Activated B cell treated with CpG ODN at 0.5 μM for 24 hours (primary cell): ENCODE data around the gene SERINC5. TPM values are rescaled to one million over a fixed set of nuclear protein-coding genes. Genes with fewer than 3 reads are reported as not detected.

Experiments used
- ATAC-seq: fragments of 200-7000 bp; cut with Tn5 transposase; one replicate; pipeline ENCODE4 v1.10.0; 2021; ENCODE audit warnings: low read depth, mild to moderate bottlenecking, moderate library complexity
- CTCF ChIA-PET: fragments of 350-600 bp; sonication (Branson Sonifier 250); formaldehyde crosslinking; loops from one replicate; lab custom pipeline; 2021; ENCODE audit warnings: antibody characterized with exemption; lab: Charles Lee
- POLR2A ChIA-PET: fragments of 350-600 bp; sonication (Branson Sonifier 250); formaldehyde crosslinking; loops from one replicate; lab custom pipeline; 2021; ENCODE audit warnings: antibody characterized with exemption; lab: Charles Lee
- DNase-seq: peaks from one replicate; pipeline ENCODE4 v3.0.0; 2022
- H3K27ac Mint-ChIP-seq: one replicate; pipeline ENCODE4 v1.8.0; 2020; ENCODE audit warnings: mixed read lengths
- H3K27me3 Mint-ChIP-seq: one replicate; pipeline ENCODE4 v1.8.0; 2021; ENCODE audit warnings: mixed read lengths
- H3K36me3 Mint-ChIP-seq: one replicate; pipeline ENCODE4 v1.8.0; 2021; ENCODE audit warnings: low read depth, mixed read lengths
- H3K4me1 Mint-ChIP-seq: one replicate; pipeline ENCODE4 v1.8.0; 2021; ENCODE audit warnings: mixed read lengths
- H3K4me3 Mint-ChIP-seq: one replicate; pipeline ENCODE4 v1.8.0; 2020; ENCODE audit warnings: mild to moderate bottlenecking, mixed read lengths
- H3K9me3 Mint-ChIP-seq: one replicate; pipeline ENCODE4 v1.8.0; 2020; ENCODE audit warnings: mixed read lengths
- CTCF ChIP-seq: fragments of 200-600 bp; IDR thresholded peaks from one replicate; pipeline ENCODE4 v1.8.0; 2022; ENCODE audit warnings: antibody characterized with exemption, mild to moderate bottlenecking
- intact Hi-C: fragments of 100-400 bp; cut with micrococcal nuclease; formaldehyde crosslinking; loops from one replicate; pipeline ENCODE4 v1.15.1; 2024
- total RNA-seq: library from RNA; stranded (reverse); gene quantifications from 2 replicates; pipeline ENCODE4 v1.2.3, GENCODE V29; 2022

The SERINC5 gene
- total RNA-seq, 1 donor from 2014 or later: 5.3 TPM

- ChIA-PET CTCF (no interaction called here), POLR2A (no interaction called here)
- Mint-ChIP-seq H3K27me3 (no peaks in the 10 kb centered on the region), H3K4me1 (peaks cover 23% of the 10 kb centered on the region), H3K9me3 (peaks cover 3% of the 10 kb centered on the region), H3K36me3 (peaks cover 12% of the 10 kb centered on the region), H3K27ac (no peak overlapping the region), H3K4me3 (no peak overlapping the region)
- DNase-seq: no peak
- ATAC-seq: no peak
- no peak for TF ChIP-seq CTCF
- intact Hi-C loops: no loop called here
Observed at GRCh38 chr5:80237243-80237642, 18.6 kb downstream of the SERINC5 start.

GRCh38 chr5:80234116-80234948 is 21.5 kb downstream of the SERINC5 start:
- Mint-ChIP-seq H3K36me3 (peaks cover 2% of the 10 kb centered on the region), H3K27me3 (no peaks in the 10 kb centered on the region), H3K9me3 (no peaks in the 10 kb centered on the region), H3K4me1 (peaks cover 15% of the 10 kb centered on the region), H3K27ac (no peak overlapping the region), H3K4me3 (no peak overlapping the region)
- TF ChIP-seq CTCF: no peak
- ATAC-seq: no peak
- no peak for DNase-seq
- ChIA-PET CTCF (no interaction called here), POLR2A (no interaction called here)
- intact Hi-C loops: no loop called here

GRCh38 chr5:80231693-80232092 is 24.2 kb downstream of the SERINC5 start:
- no peaks in the 10 kb centered on the region for H3K27me3 Mint-ChIP-seq
- intact Hi-C loops: no loop called here
- TF ChIP-seq CTCF: no peak
- H3K4me1 Mint-ChIP-seq: peaks cover 6% of the 10 kb centered on the region
- no peak for ATAC-seq
- H3K9me3 Mint-ChIP-seq: no peaks in the 10 kb centered on the region
- H3K27ac Mint-ChIP-seq: no peak overlapping the region
- peaks cover 2% of the 10 kb centered on the region for H3K36me3 Mint-ChIP-seq
- ChIA-PET POLR2A (no interaction called here), CTCF (no interaction called here)
- DNase-seq: no peak
- no peak overlapping the region for H3K4me3 Mint-ChIP-seq

DNA sequence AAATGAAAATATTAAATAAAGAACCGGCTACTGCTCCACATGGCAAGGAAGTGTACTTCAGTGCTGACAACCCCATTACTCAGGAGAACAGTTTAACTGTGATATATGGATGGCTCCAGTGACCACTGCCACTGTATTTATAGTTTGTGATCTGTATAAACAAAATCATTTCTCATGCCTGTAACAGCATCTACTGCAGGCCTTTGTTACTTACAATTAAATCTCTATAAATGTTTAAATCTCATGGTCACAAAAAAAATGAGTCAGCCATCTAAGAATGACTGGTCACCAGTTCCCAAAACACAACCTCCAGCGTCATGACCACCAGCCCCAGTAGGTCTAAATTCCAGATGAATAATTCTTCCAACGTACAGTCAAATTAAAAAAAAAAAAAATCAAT is 24.6 kb downstream of the SERINC5 start:
- H3K9me3 Mint-ChIP-seq: no peaks in the 10 kb centered on the region
- CTCF ChIA-PET: no interaction called here
- H3K27ac Mint-ChIP-seq: no peak overlapping the region
- peaks cover 6% of the 10 kb centered on the region for H3K4me1 Mint-ChIP-seq
- no peak for ATAC-seq
- POLR2A ChIA-PET: no interaction called here
- H3K4me3 Mint-ChIP-seq: no peak overlapping the region
- intact Hi-C loops: no loop called here
- DNase-seq: no peak
- peaks cover 2% of the 10 kb centered on the region for H3K36me3 Mint-ChIP-seq
- H3K27me3 Mint-ChIP-seq: no peaks in the 10 kb centered on the region
- TF ChIP-seq CTCF: no peak

GRCh38 chr5:80230269-80230992 is 25.4 kb downstream of the SERINC5 start:
- no peaks in the 10 kb centered on the region for H3K36me3 Mint-ChIP-seq
- no peaks in the 10 kb centered on the region for H3K9me3 Mint-ChIP-seq
- DNase-seq (no peak), ATAC-seq (no peak)
- no peak overlapping the region for H3K27ac Mint-ChIP-seq
- H3K4me3 Mint-ChIP-seq: no peak overlapping the region
- H3K4me1 Mint-ChIP-seq: peaks cover 6% of the 10 kb centered on the region
- POLR2A ChIA-PET: no interaction called here
- TF ChIP-seq CTCF: no peak
- intact Hi-C loops: no loop called here
- CTCF ChIA-PET: no interaction called here
- no peaks in the 10 kb centered on the region for H3K27me3 Mint-ChIP-seq
